HCT116 (cell line): ENCODE measurements around the gene ABCC9. TPM values are rescaled to one million over a fixed set of nuclear protein-coding genes. Genes with fewer than 3 reads are reported as not detected.

Source experiments
- ATAC-seq: fragments of 200-7000 bp; cut with Tn5 transposase; 2 replicates; pipeline ENCODE4 v1.9.1; 2020; ENCODE audit warnings: mild to moderate bottlenecking, moderate library complexity
- BruUV-seq: library from RNA; stranded (reverse); fragments of 400-500 nt; replicated peaks from 2 replicates; lab custom pipeline; 2021; lab: Mats Ljungman, UMichigan
- CTCF ChIA-PET: fragments of 300-600 bp; sonication (Branson Sonifier 250); formaldehyde crosslinking; loops from one replicate; lab custom pipeline; 2021; ENCODE audit warnings: antibody characterized with exemption; lab: Charles Lee
- POLR2A ChIA-PET: fragments of 300-600, 350-600 bp; sonication (Branson Sonifier 250); formaldehyde crosslinking; loops from one replicate; lab custom pipeline; 2021; ENCODE audit warnings: antibody characterized with exemption; lab: Charles Lee
- RAD21 ChIA-PET, 2 experiments: fragments of 300-600 bp; sonication (Branson Sonifier 250); formaldehyde crosslinking; loops; one replicate each; lab custom pipeline; 2023; ENCODE audit warnings: low total read pairs in 2 of 2; ENCODE audit not compliant: uncharacterized antibody in 2 of 2, unreplicated experiment in 2 of 2, low non-redundant PET in 1 of 2; lab: Charles Lee
- DNase-seq: peaks from one replicate; pipeline ENCODE4 v3.0.0-alpha.2; 2010; ENCODE audit warnings: low read depth, low spot score
- H2AFZ ChIP-seq: fragments of 200-600 bp; shearing (Covaris generic), sonication (generic); 2 replicates; pipeline ENCODE4 v1.6.1; 2017; ENCODE audit warnings: low read depth, mixed run types, mixed read lengths, antibody characterized with exemption, low read length; ENCODE audit not compliant: poor library complexity, severe bottlenecking
- H3K27ac ChIP-seq: 2 replicates; pipeline ENCODE4 v1.5.1; 2012; ENCODE audit warnings: low read depth, low read length
- H3K27me3 ChIP-seq: fragments of 200-600 bp; sonication (generic); 2 replicates; pipeline ENCODE4 v1.6.1; 2016; ENCODE audit warnings: mixed run types, low read length, mixed read lengths; ENCODE audit not compliant: insufficient read depth
- H3K36me3 ChIP-seq, 2 experiments: fragments of 200-500 bp in 1 of 2; fragments of 200-600 bp in 1 of 2; sonication (Bioruptor generic) in 1 of 2; sonication (generic) in 1 of 2; 2 replicates each; pipeline versions ENCODE4 v1.5.1 to v1.6.1; 2014 to 2016; ENCODE audit warnings: low read length in 2 of 2, inconsistent platforms in 1 of 2, mixed read lengths in 1 of 2, mixed run types in 1 of 2; ENCODE audit not compliant: insufficient read depth in 2 of 2, control insufficient read depth in 1 of 2
- H3K4me1 ChIP-seq, 2 experiments: fragments of 200-600 bp in 1 of 2; sonication (generic) in 1 of 2; 2 replicates each; pipeline versions ENCODE4 v1.5.1 to v1.6.1; 2012 to 2017; ENCODE audit warnings: low read length in 2 of 2, inconsistent platforms in 1 of 2, mild to moderate bottlenecking in 1 of 2, mixed read lengths in 1 of 2, mixed run types in 1 of 2, moderate library complexity in 1 of 2; ENCODE audit not compliant: insufficient read depth in 2 of 2, control insufficient read depth in 1 of 2
- H3K4me2 ChIP-seq: fragments of 200-600 bp; sonication (generic); 2 replicates; pipeline ENCODE4 v1.6.1; 2017; ENCODE audit warnings: mixed run types, low read length, mixed read lengths
- H3K4me3 ChIP-seq, 2 experiments: fragments of 200-600 bp in 1 of 2; sonication (generic) in 1 of 2; replicated peaks in 1 of 2; 2 replicates each; pipeline ENCODE4 v1.5.1; 2011 to 2016; ENCODE audit warnings: low read length in 2 of 2, control low read depth in 1 of 2, low read depth in 1 of 2, mild to moderate bottlenecking in 1 of 2, mixed read lengths in 1 of 2, mixed run types in 1 of 2
- H3K79me2 ChIP-seq: fragments of 200-600 bp; sonication (generic); 2 replicates; pipeline ENCODE4 v1.6.1; 2017; ENCODE audit warnings: mild to moderate bottlenecking, mixed run types, low read length, moderate library complexity, mixed read lengths; ENCODE audit not compliant: insufficient read depth
- H3K9ac ChIP-seq: fragments of 200-600 bp; sonication (generic); 2 replicates; pipeline ENCODE4 v1.6.1; 2016; ENCODE audit warnings: low read length, mixed read lengths
- H3K9me2 ChIP-seq: fragments of 200-600 bp; sonication (generic), shearing (Covaris generic); 2 replicates; pipeline ENCODE4 v1.6.1; 2017; ENCODE audit warnings: mixed run types, mild to moderate bottlenecking, moderate library complexity; ENCODE audit not compliant: insufficient read depth
- H3K9me3 ChIP-seq, 2 experiments: fragments of 200-500 bp in 1 of 2; fragments of 200-600 bp in 1 of 2; sonication (Bioruptor generic) in 1 of 2; sonication (generic) in 1 of 2; 2 replicates each; pipeline ENCODE4 v1.6.1; 2014 to 2017; ENCODE audit warnings: low read length in 2 of 2, mixed read lengths in 2 of 2, inconsistent platforms in 1 of 2, low read depth in 1 of 2, mild to moderate bottlenecking in 1 of 2, mixed run types in 1 of 2, moderate library complexity in 1 of 2; ENCODE audit not compliant: control insufficient read depth in 1 of 2, insufficient read depth in 1 of 2
- H4K20me1 ChIP-seq: fragments of 200-600 bp; sonication (generic), shearing (Covaris generic); 2 replicates; pipeline ENCODE4 v1.6.1; 2017; ENCODE audit warnings: mixed run types, mild to moderate bottlenecking, moderate library complexity; ENCODE audit not compliant: insufficient read depth
- ATF3 ChIP-seq: IDR thresholded peaks from 2 replicates; pipeline ENCODE4 v1.6.1; 2012
- CBX3 ChIP-seq: IDR thresholded peaks from 2 replicates; pipeline ENCODE4 v1.6.1; 2012; ENCODE audit warnings: low read depth
- EGR1 ChIP-seq: IDR thresholded peaks from 2 replicates; pipeline ENCODE4 v1.6.1; 2012; ENCODE audit warnings: low read depth
- ELF1 ChIP-seq: IDR thresholded peaks from 2 replicates; pipeline ENCODE4 v1.6.1; 2012; ENCODE audit warnings: low read depth, borderline replicate concordance
- EZH2 ChIP-seq: fragments of 200-600 bp; sonication (generic); IDR thresholded peaks from 2 replicates; pipeline ENCODE4 v1.6.1; 2017; ENCODE audit warnings: antibody characterized with exemption, mixed run types
- EZH2phosphoT487 ChIP-seq: fragments of 200-600 bp; IDR thresholded peaks from 2 replicates; pipeline ENCODE4 v1.6.1; 2018; ENCODE audit warnings: antibody characterized with exemption, borderline replicate concordance
- JUND ChIP-seq: IDR thresholded peaks from 2 replicates; pipeline ENCODE4 v1.6.1; 2012
- POLR2A ChIP-seq: IDR thresholded peaks from 2 replicates; pipeline ENCODE4 v1.7.0; 2011; ENCODE audit warnings: borderline replicate concordance; ENCODE audit not compliant: insufficient read depth, insufficient read length; ENCODE audit errors: extremely low read depth
- POLR2AphosphoS5 ChIP-seq: IDR thresholded peaks from 2 replicates; pipeline ENCODE4 v1.6.1; 2011; ENCODE audit warnings: mild to moderate bottlenecking, low read depth, low read length, moderate library complexity
- RAD21 ChIP-seq: IDR thresholded peaks from 2 replicates; pipeline ENCODE4 v1.6.1; 2012; ENCODE audit warnings: low read depth, mild to moderate bottlenecking
- SP1 ChIP-seq: IDR thresholded peaks from 2 replicates; pipeline ENCODE4 v1.6.1; 2012; ENCODE audit warnings: low read depth
- SRF ChIP-seq: IDR thresholded peaks from 2 replicates; pipeline ENCODE4 v1.6.1; 2012; ENCODE audit warnings: low read depth
- YY1 ChIP-seq: IDR thresholded peaks from 2 replicates; pipeline ENCODE4 v1.6.1; 2011; ENCODE audit warnings: low read length, low read depth, moderate library complexity, mild to moderate bottlenecking; ENCODE audit not compliant: insufficient replicate concordance; ENCODE audit errors: extremely low read depth
- ZBTB33 ChIP-seq: IDR thresholded peaks from 2 replicates; pipeline ENCODE4 v1.6.1; 2011; ENCODE audit warnings: mild to moderate bottlenecking, low read length, moderate library complexity; ENCODE audit not compliant: insufficient replicate concordance; ENCODE audit errors: extremely low read depth
- ZFX ChIP-seq: fragments of 450-650 bp; IDR thresholded peaks from 2 replicates; pipeline ENCODE4 v1.6.1; 2017
- intact Hi-C: fragments of 100-400 bp; cut with micrococcal nuclease; formaldehyde crosslinking; loops from 2 replicates; pipeline ENCODE4 v1.10.0; 2022
- total RNA-seq: library from RNA; stranded (reverse); gene quantifications from one replicate; pipeline ENCODE4 v1.2.1, GENCODE V29; 2021; ENCODE audit not compliant: unreplicated experiment
- TF ChIP-seq, protein P1 (sequence below), 3 experiments: fragments of 200-600 bp in 1 of 3; sonication (generic) in 1 of 3; IDR thresholded peaks in 2 of 3; conservative IDR thresholded peaks in 1 of 3; 2 replicates each; pipeline ENCODE4 v1.5.1; 2012 to 2017; ENCODE audit warnings: low read depth in 2 of 3, low read length in 2 of 3, antibody characterized with exemption in 1 of 3, borderline replicate concordance in 1 of 3, control low read depth in 1 of 3, mild to moderate bottlenecking in 1 of 3, mixed read lengths in 1 of 3, mixed run types in 1 of 3, moderate library complexity in 1 of 3; ENCODE audit not compliant: insufficient read depth in 1 of 3
- TF ChIP-seq, protein P2 (sequence below): IDR thresholded peaks from 2 replicates; pipeline ENCODE4 v1.6.1; 2012; ENCODE audit warnings: low read depth

Gene ABCC9
- total RNA-seq, 1 experiment from 2014 or later = 0.05 TPM

GRCh38 chr12:21950649-21951048 lies 9.4 kb upstream of the ABCC9 start:
- Histone ChIP-seq H4K20me1 (no peaks in the 10 kb centered on the region), H2AFZ (no peak overlapping the region), H3K9me3 (peaks cover 0 to 4% of the 10 kb centered on the region in 2 experiments; a peak in 1 of 4 replicates), H3K27me3 (no peaks in the 10 kb centered on the region), H3K9me2 (no peaks in the 10 kb centered on the region), H3K4me3 (no peak overlapping the region), H3K79me2 (no peaks in the 10 kb centered on the region), H3K27ac (no peak overlapping the region), H3K9ac (no peak overlapping the region), H3K4me2 (no peak overlapping the region), H3K36me3 (no peaks in the 10 kb centered on the region), H3K4me1 (no peaks in the 10 kb centered on the region)
- CTCF ChIA-PET = no interaction called here
- TF ChIP-seq ELF1 (no peak), EZH2phosphoT487 (no peak), JUND (no peak), ATF3 (no peak), ZFX (no peak), CBX3 (no peak), ZBTB33 (no peak), EGR1 (no peak), POLR2AphosphoS5 (no peak), EZH2 (no peak), SRF (no peak), RAD21 (no peak), POLR2A (no peak), YY1 (no peak), SP1 (no peak)
- TF ChIP-seq, protein P1, sequence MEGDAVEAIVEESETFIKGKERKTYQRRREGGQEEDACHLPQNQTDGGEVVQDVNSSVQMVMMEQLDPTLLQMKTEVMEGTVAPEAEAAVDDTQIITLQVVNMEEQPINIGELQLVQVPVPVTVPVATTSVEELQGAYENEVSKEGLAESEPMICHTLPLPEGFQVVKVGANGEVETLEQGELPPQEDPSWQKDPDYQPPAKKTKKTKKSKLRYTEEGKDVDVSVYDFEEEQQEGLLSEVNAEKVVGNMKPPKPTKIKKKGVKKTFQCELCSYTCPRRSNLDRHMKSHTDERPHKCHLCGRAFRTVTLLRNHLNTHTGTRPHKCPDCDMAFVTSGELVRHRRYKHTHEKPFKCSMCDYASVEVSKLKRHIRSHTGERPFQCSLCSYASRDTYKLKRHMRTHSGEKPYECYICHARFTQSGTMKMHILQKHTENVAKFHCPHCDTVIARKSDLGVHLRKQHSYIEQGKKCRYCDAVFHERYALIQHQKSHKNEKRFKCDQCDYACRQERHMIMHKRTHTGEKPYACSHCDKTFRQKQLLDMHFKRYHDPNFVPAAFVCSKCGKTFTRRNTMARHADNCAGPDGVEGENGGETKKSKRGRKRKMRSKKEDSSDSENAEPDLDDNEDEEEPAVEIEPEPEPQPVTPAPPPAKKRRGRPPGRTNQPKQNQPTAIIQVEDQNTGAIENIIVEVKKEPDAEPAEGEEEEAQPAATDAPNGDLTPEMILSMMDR (IDR thresholded peaks at IDR 0.05 in 2 of 3, conservative IDR thresholded peaks at IDR 0.05 in 1 of 3; ENCODE audit: borderline replicate concordance in 1 of 3, insufficient read depth in 1 of 3, low read depth in 2 of 3, low read length in 2 of 3) = no peak
- TF ChIP-seq, protein P2, sequence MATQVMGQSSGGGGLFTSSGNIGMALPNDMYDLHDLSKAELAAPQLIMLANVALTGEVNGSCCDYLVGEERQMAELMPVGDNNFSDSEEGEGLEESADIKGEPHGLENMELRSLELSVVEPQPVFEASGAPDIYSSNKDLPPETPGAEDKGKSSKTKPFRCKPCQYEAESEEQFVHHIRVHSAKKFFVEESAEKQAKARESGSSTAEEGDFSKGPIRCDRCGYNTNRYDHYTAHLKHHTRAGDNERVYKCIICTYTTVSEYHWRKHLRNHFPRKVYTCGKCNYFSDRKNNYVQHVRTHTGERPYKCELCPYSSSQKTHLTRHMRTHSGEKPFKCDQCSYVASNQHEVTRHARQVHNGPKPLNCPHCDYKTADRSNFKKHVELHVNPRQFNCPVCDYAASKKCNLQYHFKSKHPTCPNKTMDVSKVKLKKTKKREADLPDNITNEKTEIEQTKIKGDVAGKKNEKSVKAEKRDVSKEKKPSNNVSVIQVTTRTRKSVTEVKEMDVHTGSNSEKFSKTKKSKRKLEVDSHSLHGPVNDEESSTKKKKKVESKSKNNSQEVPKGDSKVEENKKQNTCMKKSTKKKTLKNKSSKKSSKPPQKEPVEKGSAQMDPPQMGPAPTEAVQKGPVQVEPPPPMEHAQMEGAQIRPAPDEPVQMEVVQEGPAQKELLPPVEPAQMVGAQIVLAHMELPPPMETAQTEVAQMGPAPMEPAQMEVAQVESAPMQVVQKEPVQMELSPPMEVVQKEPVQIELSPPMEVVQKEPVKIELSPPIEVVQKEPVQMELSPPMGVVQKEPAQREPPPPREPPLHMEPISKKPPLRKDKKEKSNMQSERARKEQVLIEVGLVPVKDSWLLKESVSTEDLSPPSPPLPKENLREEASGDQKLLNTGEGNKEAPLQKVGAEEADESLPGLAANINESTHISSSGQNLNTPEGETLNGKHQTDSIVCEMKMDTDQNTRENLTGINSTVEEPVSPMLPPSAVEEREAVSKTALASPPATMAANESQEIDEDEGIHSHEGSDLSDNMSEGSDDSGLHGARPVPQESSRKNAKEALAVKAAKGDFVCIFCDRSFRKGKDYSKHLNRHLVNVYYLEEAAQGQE = no peak
- intact Hi-C loops = no loop called here
- no TSS peak for BruUV-seq
- POLR2A ChIA-PET = no interaction called here
- no peak for DNase-seq
- no peak for ATAC-seq
- RAD21 ChIA-PET = no interaction called here
